ENCODE measurements around the gene RPS6KB2.

DNA sequence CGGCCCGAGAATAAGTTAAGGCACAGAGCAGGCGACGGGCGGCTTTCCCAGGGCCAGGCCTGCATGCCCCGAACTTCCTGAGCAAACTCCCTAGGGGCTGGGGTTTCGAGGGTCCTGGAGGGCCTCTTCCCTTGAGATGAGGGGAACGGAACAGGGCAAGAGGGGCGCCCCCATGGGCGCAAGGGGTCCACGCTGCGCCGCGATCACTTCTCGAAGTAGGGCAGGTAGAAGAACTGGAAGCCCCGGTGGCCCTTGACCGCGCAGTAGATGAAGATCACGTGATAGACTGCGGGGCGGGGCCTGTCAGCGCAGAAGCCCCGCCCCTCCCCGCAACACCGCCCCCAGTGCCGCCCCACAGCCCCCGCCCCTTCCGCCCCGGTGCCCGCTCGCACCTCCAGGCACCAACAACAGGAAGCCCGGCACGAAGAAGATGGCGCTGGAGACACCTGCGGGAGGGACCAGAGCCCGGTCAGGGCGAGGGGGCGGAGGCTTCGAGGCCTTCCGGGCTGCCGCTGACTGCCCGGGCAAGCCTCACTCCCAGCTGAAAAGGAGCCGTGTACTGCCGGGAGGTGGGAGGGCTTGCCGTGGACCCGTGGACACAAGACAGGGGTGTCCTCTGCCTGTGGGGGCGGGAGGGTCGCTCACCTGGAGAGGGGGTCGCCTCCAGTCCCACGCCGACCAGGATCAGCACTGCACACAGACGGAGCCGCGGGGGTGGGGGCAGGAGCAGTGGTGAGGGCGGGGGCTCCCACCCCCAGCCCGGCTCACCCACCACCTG, 36.3 kb downstream of the RPS6KB2 start:
- TF ChIP-seq, protein P1, sequence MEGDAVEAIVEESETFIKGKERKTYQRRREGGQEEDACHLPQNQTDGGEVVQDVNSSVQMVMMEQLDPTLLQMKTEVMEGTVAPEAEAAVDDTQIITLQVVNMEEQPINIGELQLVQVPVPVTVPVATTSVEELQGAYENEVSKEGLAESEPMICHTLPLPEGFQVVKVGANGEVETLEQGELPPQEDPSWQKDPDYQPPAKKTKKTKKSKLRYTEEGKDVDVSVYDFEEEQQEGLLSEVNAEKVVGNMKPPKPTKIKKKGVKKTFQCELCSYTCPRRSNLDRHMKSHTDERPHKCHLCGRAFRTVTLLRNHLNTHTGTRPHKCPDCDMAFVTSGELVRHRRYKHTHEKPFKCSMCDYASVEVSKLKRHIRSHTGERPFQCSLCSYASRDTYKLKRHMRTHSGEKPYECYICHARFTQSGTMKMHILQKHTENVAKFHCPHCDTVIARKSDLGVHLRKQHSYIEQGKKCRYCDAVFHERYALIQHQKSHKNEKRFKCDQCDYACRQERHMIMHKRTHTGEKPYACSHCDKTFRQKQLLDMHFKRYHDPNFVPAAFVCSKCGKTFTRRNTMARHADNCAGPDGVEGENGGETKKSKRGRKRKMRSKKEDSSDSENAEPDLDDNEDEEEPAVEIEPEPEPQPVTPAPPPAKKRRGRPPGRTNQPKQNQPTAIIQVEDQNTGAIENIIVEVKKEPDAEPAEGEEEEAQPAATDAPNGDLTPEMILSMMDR (IDR thresholded peaks at IDR 0.05), result no peak
- peak in 1 of 2 donors; percentile 51 for TF ChIP-seq POLR2A (IDR thresholded peaks at IDR 0.05)
